H1 (cell line): ENCODE measurements around the gene GXYLT2. TPM values are rescaled to one million over a fixed set of nuclear protein-coding genes. Genes with fewer than 3 reads are reported as not detected.

Source experiments
- CTCF ChIA-PET: fragments of 300-600 bp; sonication (Branson Sonifier 250); formaldehyde crosslinking; loops from one replicate; lab custom pipeline; 2021; ENCODE audit not compliant: partially characterized antibody; lab: Charles Lee
- POLR2A ChIA-PET: fragments of 300-600 bp; sonication (Branson Sonifier 250); formaldehyde crosslinking; loops from one replicate; lab custom pipeline; 2021; ENCODE audit warnings: inconsistent platforms; ENCODE audit not compliant: partially characterized antibody; lab: Charles Lee
- DNase-seq, 2 experiments: peaks; one replicate each; pipeline versions ENCODE4 v3.0.0 to v3.0.0-alpha.2; 2010 to 2022; ENCODE audit warnings: low spot score in 2 of 2, low read depth in 1 of 2, mixed read lengths in 1 of 2
- FAIRE-seq: peaks from 2 replicates; lab custom pipeline; 2011; peaks lifted over from hg19 to GRCh38; lab: Jason Lieb, UNC
- H2AFZ ChIP-seq: 2 replicates; pipeline ENCODE4 v1.8.1; 2012; ENCODE audit warnings: low read length, inconsistent platforms
- H2AK5ac ChIP-seq: 2 replicates; pipeline ENCODE4 v1.6.1; 2013; ENCODE audit warnings: low read depth, low read length
- H2BK120ac ChIP-seq: replicated peaks from 2 replicates; pipeline ENCODE3; 2013; ENCODE audit warnings: low read depth, low read length, inconsistent platforms
- H2BK12ac ChIP-seq: 2 replicates; pipeline ENCODE4 v1.6.1; 2013; ENCODE audit warnings: low read depth, low read length
- H2BK15ac ChIP-seq: 2 replicates; pipeline ENCODE4 v1.6.1; 2013; ENCODE audit warnings: low read length
- H2BK20ac ChIP-seq: 2 replicates; pipeline ENCODE4 v1.6.1; 2013; ENCODE audit warnings: low read length
- H2BK5ac ChIP-seq: 2 replicates; pipeline ENCODE4 v1.6.1; 2013; ENCODE audit warnings: low read depth, low read length
- H3K14ac ChIP-seq: 2 replicates; pipeline ENCODE4 v1.6.1; 2013; ENCODE audit warnings: inconsistent platforms; ENCODE audit not compliant: insufficient read length
- H3K18ac ChIP-seq: 2 replicates; pipeline ENCODE4 v1.6.1; 2013; ENCODE audit warnings: low read length; ENCODE audit errors: extremely low read depth
- H3K23ac ChIP-seq: 2 replicates; pipeline ENCODE4 v1.6.1; 2013; ENCODE audit warnings: inconsistent platforms; ENCODE audit not compliant: insufficient read length
- H3K23me2 ChIP-seq: 2 replicates; pipeline ENCODE4 v1.6.1; 2013; ENCODE audit warnings: low read depth, low read length
- H3K27ac ChIP-seq: 2 replicates; pipeline ENCODE4 v1.6.1; 2011; ENCODE audit warnings: low read depth, low read length, inconsistent platforms
- H3K27me3 ChIP-seq, 4 experiments: replicated peaks in 1 of 4; 1 replicate in 1 of 4; 2 replicates in 3 of 4; pipeline versions ENCODE4 v1.6.1 to v1.8.1; 2011 to 2013; ENCODE audit warnings: low read length in 3 of 4, mild to moderate bottlenecking in 3 of 4, inconsistent platforms in 2 of 4, mixed read lengths in 2 of 4, moderate library complexity in 1 of 4; ENCODE audit not compliant: control insufficient read depth in 3 of 4, insufficient read depth in 3 of 4; ENCODE audit errors: extremely low read depth in 1 of 4
- H3K36me3 ChIP-seq, 4 experiments: 2 replicates each; pipeline versions ENCODE4 v1.6.1 to v1.8.1; 2011 to 2013; ENCODE audit warnings: mild to moderate bottlenecking in 4 of 4, low read length in 3 of 4, moderate library complexity in 2 of 4, control low read depth in 1 of 4, inconsistent platforms in 1 of 4; ENCODE audit not compliant: insufficient read depth in 4 of 4, control insufficient read depth in 2 of 4
- H3K4ac ChIP-seq: replicated peaks from 2 replicates; pipeline ENCODE3; 2013; ENCODE audit warnings: low read length, low read depth, mixed read lengths, inconsistent platforms; ENCODE audit not compliant: insufficient read length
- H3K4me1 ChIP-seq, 4 experiments: replicated peaks in 1 of 4; 1 replicate in 1 of 4; 2 replicates in 3 of 4; pipeline versions ENCODE4 v1.6.1 to v1.8.1; 2011 to 2013; ENCODE audit warnings: low read length in 3 of 4, inconsistent platforms in 2 of 4, mixed read lengths in 1 of 4; ENCODE audit not compliant: insufficient read depth in 4 of 4, control insufficient read depth in 3 of 4
- H3K4me2 ChIP-seq, 2 experiments: 2 replicates each; pipeline versions ENCODE4 v1.6.1 to v1.8.1; 2011 to 2013; ENCODE audit warnings: low read depth in 2 of 2, low read length in 2 of 2, control low read depth in 1 of 2, inconsistent platforms in 1 of 2, mild to moderate bottlenecking in 1 of 2; ENCODE audit not compliant: insufficient read depth in 1 of 2
- H3K4me3 ChIP-seq, 4 experiments: fragments of 200-600, 300-600 bp in 1 of 4; sonication (generic), shearing (Covaris generic), sonication (Bioruptor Twin) in 1 of 4; 2 replicates each; pipeline versions ENCODE4 v1.5.1 to v1.8.1; 2011 to 2016; ENCODE audit warnings: low read length in 4 of 4, low read depth in 3 of 4, control low read depth in 2 of 4, inconsistent platforms in 2 of 4, mild to moderate bottlenecking in 2 of 4, mixed read lengths in 1 of 4, moderate library complexity in 1 of 4; ENCODE audit not compliant: insufficient read depth in 2 of 4; ENCODE audit errors: extremely low read depth in 1 of 4
- H3K56ac ChIP-seq: replicated peaks from 2 replicates; pipeline ENCODE3; 2013; ENCODE audit warnings: low read depth, mild to moderate bottlenecking, mixed read lengths, low read length, inconsistent platforms; ENCODE audit not compliant: insufficient read length
- H3K79me1 ChIP-seq: 2 replicates; pipeline ENCODE4 v1.6.1; 2013; ENCODE audit warnings: low read depth, low read length, control low read depth
- H3K79me2 ChIP-seq, 2 experiments: 2 replicates each; pipeline versions ENCODE4 v1.6.1 to v1.8.1; 2012 to 2013; ENCODE audit warnings: low read length in 2 of 2, mild to moderate bottlenecking in 2 of 2, inconsistent platforms in 1 of 2; ENCODE audit not compliant: insufficient read depth in 2 of 2, control insufficient read depth in 1 of 2
- H3K9ac ChIP-seq, 4 experiments: replicated peaks in 1 of 4; 1 replicate in 1 of 4; 2 replicates in 3 of 4; pipeline versions ENCODE4 v1.6.1 to v1.8.1; 2011 to 2013; ENCODE audit warnings: low read depth in 3 of 4, low read length in 3 of 4, control low read depth in 2 of 4, mild to moderate bottlenecking in 2 of 4, moderate library complexity in 2 of 4, inconsistent platforms in 1 of 4; ENCODE audit errors: extremely low read depth in 1 of 4
- H3K9me3 ChIP-seq, 2 experiments: 2 replicates each; pipeline versions ENCODE4 v1.6.1 to v1.8.1; 2012 to 2013; ENCODE audit warnings: mild to moderate bottlenecking in 2 of 2, moderate library complexity in 2 of 2, control low read depth in 1 of 2, inconsistent platforms in 1 of 2, low read depth in 1 of 2, low read length in 1 of 2, mixed read lengths in 1 of 2; ENCODE audit not compliant: insufficient read depth in 2 of 2
- H4K20me1 ChIP-seq, 2 experiments: replicated peaks in 1 of 2; 2 replicates each; pipeline versions ENCODE3 to v1.8.1; 2011 to 2013; ENCODE audit warnings: inconsistent platforms in 2 of 2, low read length in 2 of 2, mild to moderate bottlenecking in 1 of 2; ENCODE audit not compliant: insufficient read depth in 2 of 2, control insufficient read depth in 1 of 2
- H4K5ac ChIP-seq: 2 replicates; pipeline ENCODE4 v1.6.1; 2013; ENCODE audit warnings: low read length, low read depth, mixed read lengths, inconsistent platforms; ENCODE audit not compliant: insufficient read length
- H4K8ac ChIP-seq: 2 replicates; pipeline ENCODE4 v1.8.0; 2013; ENCODE audit warnings: mild to moderate bottlenecking, moderate library complexity, low read length, inconsistent platforms; ENCODE audit not compliant: insufficient read depth; ENCODE audit errors: extremely low read depth
- H4K91ac ChIP-seq: replicated peaks from 2 replicates; pipeline ENCODE3; 2013; ENCODE audit warnings: low read length, mixed read lengths, inconsistent platforms; ENCODE audit not compliant: insufficient read length
- CBX5 ChIP-seq: fragments of 300-800, 300-1000 bp; sonication (generic); IDR thresholded peaks from 2 replicates; pipeline ENCODE4 v1.7.1; 2016; ENCODE audit warnings: antibody characterized with exemption, low read length, low read depth
- CHD2 ChIP-seq: IDR thresholded peaks from 2 replicates; pipeline ENCODE4 v1.6.1; 2012; ENCODE audit warnings: low read length, improper control_type of control experiment
- CTBP2 ChIP-seq: IDR thresholded peaks from 2 replicates; pipeline ENCODE4 v1.7.0; 2011; ENCODE audit warnings: borderline replicate concordance, mild to moderate bottlenecking, moderate library complexity, mixed read lengths, low read length; ENCODE audit not compliant: insufficient read depth, insufficient read length
- FOSL1 ChIP-seq: IDR thresholded peaks from 2 replicates; pipeline ENCODE4 v1.6.1; 2011; ENCODE audit warnings: mild to moderate bottlenecking, low read depth, low read length, moderate library complexity; ENCODE audit not compliant: insufficient read depth
- NANOG ChIP-seq: IDR thresholded peaks from 2 replicates; pipeline ENCODE4 v1.6.1; 2011; ENCODE audit warnings: low read length, low read depth, mild to moderate bottlenecking, inconsistent platforms; ENCODE audit not compliant: insufficient read depth, poor library complexity, severe bottlenecking
- POLR2AphosphoS5 ChIP-seq: IDR thresholded peaks from 2 replicates; pipeline ENCODE4 v1.6.1; 2011; ENCODE audit warnings: low read depth, low read length
- RBBP5 ChIP-seq: IDR thresholded peaks from 2 replicates; pipeline ENCODE4 v1.7.1; 2012; ENCODE audit warnings: low read depth, mild to moderate bottlenecking, inconsistent platforms, low read length, moderate library complexity, borderline replicate concordance
- RFX5 ChIP-seq: IDR thresholded peaks from 2 replicates; pipeline ENCODE4 v1.6.1; 2011; ENCODE audit warnings: low read depth, low read length, improper control_type of control experiment, borderline replicate concordance
- SIRT6 ChIP-seq: IDR thresholded peaks from one replicate; pipeline ENCODE4 v1.7.1; 2012; ENCODE audit warnings: low read length, inconsistent platforms
- SUZ12 ChIP-seq: fragments of 200-600 bp; sonication (generic); IDR thresholded peaks from 2 replicates; pipeline ENCODE4 v1.6.1; 2012; ENCODE audit warnings: mild to moderate bottlenecking, inconsistent platforms, low read length, moderate library complexity, mixed read lengths
- YY1 ChIP-seq: IDR thresholded peaks from 2 replicates; pipeline ENCODE4 v1.6.1; 2011; ENCODE audit warnings: low read depth, mild to moderate bottlenecking, low read length
- ZNF274 ChIP-seq: IDR thresholded peaks from 2 replicates; pipeline ENCODE4 v1.7.0; 2012; ENCODE audit warnings: low read length, borderline replicate concordance; ENCODE audit errors: extremely low read depth
- WGBS, 2 experiments: shearing (Covaris generic) in 1 of 2; methylation state at CpG; one replicate each; pipeline versions ENCODE4 v1.1.6 to v1.1.7; 2013 to 2015; ENCODE audit warnings: low lambda C conversion rate in 2 of 2, mixed read lengths in 2 of 2, inconsistent platforms in 1 of 2, low coverage in 1 of 2, missing lambda C conversion rate in 1 of 2; ENCODE audit not compliant: insufficient replicate concordance in 2 of 2, insufficient coverage in 1 of 2, insufficient read length in 1 of 2; ENCODE audit errors: extremely low coverage in 1 of 2, missing lambda C conversion rate in 1 of 2; 5-methylcytosine and 5-hydroxymethylcytosine counted together
- polyA plus RNA-seq, 7 experiments: library from polyadenylated mRNA; depleted of rRNA in 3 of 7; stranded (reverse) in 5 of 7; unstranded in 2 of 7; fragments of >200 nt in 5 of 7; fragments of 200-250 nt in 2 of 7; gene quantifications; 1 replicate in 5 of 7; 2 replicates in 1 of 7; 4 replicates in 1 of 7; pipeline versions ENCODE4 v1.2.1 to v1.2.3, GENCODE V29; 2011 to 2013; ENCODE audit warnings: missing spikeins in 2 of 7, mixed read lengths in 2 of 7
- total RNA-seq: library from RNA; stranded (reverse); fragmentation: NEBNext Ultra II Directional; extraction: Animal tissue kit (Norgen Biotek cat#: 25700); gene quantifications from 2 replicates; pipeline ENCODE4 v1.2.1, GENCODE V29; 2021
- TF ChIP-seq, protein P1 (sequence below): IDR thresholded peaks from 2 replicates; pipeline ENCODE4 v1.6.1; 2012; ENCODE audit warnings: inconsistent platforms
- TF ChIP-seq, protein P2 (sequence below): IDR thresholded peaks from 2 replicates; pipeline ENCODE4 v1.6.1; 2011; ENCODE audit warnings: low read length, improper control_type of control experiment

Gene GXYLT2
- total and polyA plus RNA-seq, 2 of the 8 experiments (the other 6 are each of a cell fraction or from before 2014, with no cell fraction given): 1.8 to 5.6 TPM

DNA sequence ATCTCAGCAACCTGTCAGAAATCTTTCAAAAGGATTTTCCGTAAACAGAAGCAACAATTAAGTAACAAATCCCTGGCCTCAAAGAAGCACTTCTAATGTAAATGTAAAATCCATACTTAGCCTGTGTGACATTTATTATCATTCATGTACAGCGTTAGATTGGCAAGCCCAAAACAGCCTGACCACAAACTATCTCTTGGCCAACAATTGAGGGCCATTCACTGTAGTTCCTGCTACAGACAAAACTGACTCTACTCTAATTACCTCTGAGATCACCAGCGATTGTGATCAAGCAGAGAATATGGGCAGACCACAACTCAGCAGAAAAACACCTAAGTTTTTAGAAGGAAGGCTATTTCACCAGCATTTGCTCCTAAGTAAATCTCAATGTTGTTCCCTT is 48.8 kb upstream of the GXYLT2 start:
- WGBS, 2 experiments: 97% methylated on average over 3 of the region's 3 CpGs; no CpG with 5 or more reads in 1 of the 2 experiments
- no peaks in the 10 kb centered on the region for H4K20me1 ChIP-seq
- no peak overlapping the region for H2BK15ac ChIP-seq
- H2AK5ac ChIP-seq: no peak overlapping the region
- H3K23me2 ChIP-seq: no peaks in the 10 kb centered on the region
- no peak overlapping the region for H4K5ac ChIP-seq
- no peak overlapping the region for H3K14ac ChIP-seq
- H2AFZ ChIP-seq: no peak overlapping the region
- H3K18ac ChIP-seq: no peak overlapping the region
- no peak overlapping the region for H2BK20ac ChIP-seq
- no peak overlapping the region for H2BK120ac ChIP-seq
- no peak for DNase-seq
- no peak overlapping the region for H3K56ac ChIP-seq
- H3K9me3 ChIP-seq: no peaks in the 10 kb centered on the region
- H3K9ac ChIP-seq: no peak overlapping the region
- ChIA-PET POLR2A (no interaction called here), CTCF (no interaction called here)
- H4K8ac ChIP-seq: no peak overlapping the region
- H3K27me3 ChIP-seq: no peaks in the 10 kb centered on the region
- H3K79me1 ChIP-seq: no peaks in the 10 kb centered on the region
- FAIRE-seq: no peak
- H3K23ac ChIP-seq: no peak overlapping the region
- no peak overlapping the region for H2BK12ac ChIP-seq
- no peaks in the 10 kb centered on the region for H3K4me1 ChIP-seq
- no peak overlapping the region for H3K4me3 ChIP-seq
- peaks cover 2 to 17% (median 10%) of the 10 kb centered on the region in 4 experiments; a peak in 6 of 8 replicates for H3K36me3 ChIP-seq
- no peak overlapping the region for H3K4ac ChIP-seq
- H3K27ac ChIP-seq: no peak overlapping the region
- H4K91ac ChIP-seq: no peak overlapping the region
- no peak overlapping the region for H3K4me2 ChIP-seq
- no peak overlapping the region for H2BK5ac ChIP-seq
- no peaks in the 10 kb centered on the region for H3K79me2 ChIP-seq
- TF ChIP-seq SUZ12 (no peak), FOSL1 (no peak), POLR2AphosphoS5 (no peak), RFX5 (no peak), RBBP5 (no peak), SIRT6 (no peak), CBX5 (no peak), CHD2 (no peak), ZNF274 (no peak), CTBP2 (no peak), YY1 (no peak), NANOG (no peak)
- TF ChIP-seq, protein P1, sequence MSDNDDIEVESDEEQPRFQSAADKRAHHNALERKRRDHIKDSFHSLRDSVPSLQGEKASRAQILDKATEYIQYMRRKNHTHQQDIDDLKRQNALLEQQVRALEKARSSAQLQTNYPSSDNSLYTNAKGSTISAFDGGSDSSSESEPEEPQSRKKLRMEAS: no peak
- TF ChIP-seq, protein P2, sequence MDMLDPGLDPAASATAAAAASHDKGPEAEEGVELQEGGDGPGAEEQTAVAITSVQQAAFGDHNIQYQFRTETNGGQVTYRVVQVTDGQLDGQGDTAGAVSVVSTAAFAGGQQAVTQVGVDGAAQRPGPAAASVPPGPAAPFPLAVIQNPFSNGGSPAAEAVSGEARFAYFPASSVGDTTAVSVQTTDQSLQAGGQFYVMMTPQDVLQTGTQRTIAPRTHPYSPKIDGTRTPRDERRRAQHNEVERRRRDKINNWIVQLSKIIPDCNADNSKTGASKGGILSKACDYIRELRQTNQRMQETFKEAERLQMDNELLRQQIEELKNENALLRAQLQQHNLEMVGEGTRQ: no peak
